Prostate gland (tissue), 2 donors: Measurements from ENCODE around the gene TPPP3.

Experiments used
- POLR2A ChIP-seq: fragments of 450-650 bp; IDR thresholded peaks from one replicate; pipeline ENCODE4 v1.6.1; 2016; ENCODE audit warnings: antibody characterized with exemption, mild to moderate bottlenecking
- POLR2AphosphoS5 ChIP-seq: sonication (generic); formaldehyde crosslinking; IDR thresholded peaks from one replicate; pipeline ENCODE4 v1.6.1; 2017; ENCODE audit warnings: antibody characterized with exemption
- TF ChIP-seq, protein P1 (sequence below), 4 experiments: fragments of 200-600 bp in 2 of 4; fragments of 450-650 bp in 2 of 4; sonication (generic) in 2 of 4; IDR thresholded peaks; 1 replicate in 3 of 4; 2 replicates in 1 of 4; pipeline ENCODE4 v1.5.1; 2016 to 2019; ENCODE audit warnings: antibody characterized with exemption in 4 of 4, mild to moderate bottlenecking in 2 of 4, moderate library complexity in 2 of 4

DNA sequence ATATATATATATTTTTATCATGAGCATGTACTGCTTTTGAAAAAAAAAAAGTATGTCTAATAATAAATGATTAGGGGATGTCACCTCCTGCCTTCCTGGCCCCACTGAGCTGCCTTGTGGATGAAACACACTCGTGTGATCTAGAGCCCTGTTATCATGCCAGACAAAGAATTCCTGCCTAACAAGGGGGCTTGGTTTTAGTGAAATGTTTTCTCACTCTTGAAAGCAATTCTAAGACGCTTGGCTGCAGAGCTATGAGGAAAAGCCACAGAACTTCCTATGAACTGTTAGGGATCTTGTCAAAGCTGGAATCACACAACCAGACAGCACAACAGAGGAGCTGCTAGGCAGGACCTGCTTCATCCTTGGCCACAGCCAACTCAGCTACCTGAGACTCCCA, 19.0 kb upstream of the TPPP3 start:
- TF ChIP-seq, protein P1, sequence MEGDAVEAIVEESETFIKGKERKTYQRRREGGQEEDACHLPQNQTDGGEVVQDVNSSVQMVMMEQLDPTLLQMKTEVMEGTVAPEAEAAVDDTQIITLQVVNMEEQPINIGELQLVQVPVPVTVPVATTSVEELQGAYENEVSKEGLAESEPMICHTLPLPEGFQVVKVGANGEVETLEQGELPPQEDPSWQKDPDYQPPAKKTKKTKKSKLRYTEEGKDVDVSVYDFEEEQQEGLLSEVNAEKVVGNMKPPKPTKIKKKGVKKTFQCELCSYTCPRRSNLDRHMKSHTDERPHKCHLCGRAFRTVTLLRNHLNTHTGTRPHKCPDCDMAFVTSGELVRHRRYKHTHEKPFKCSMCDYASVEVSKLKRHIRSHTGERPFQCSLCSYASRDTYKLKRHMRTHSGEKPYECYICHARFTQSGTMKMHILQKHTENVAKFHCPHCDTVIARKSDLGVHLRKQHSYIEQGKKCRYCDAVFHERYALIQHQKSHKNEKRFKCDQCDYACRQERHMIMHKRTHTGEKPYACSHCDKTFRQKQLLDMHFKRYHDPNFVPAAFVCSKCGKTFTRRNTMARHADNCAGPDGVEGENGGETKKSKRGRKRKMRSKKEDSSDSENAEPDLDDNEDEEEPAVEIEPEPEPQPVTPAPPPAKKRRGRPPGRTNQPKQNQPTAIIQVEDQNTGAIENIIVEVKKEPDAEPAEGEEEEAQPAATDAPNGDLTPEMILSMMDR (IDR thresholded peaks at IDR 0.05): no peak
- TF ChIP-seq POLR2AphosphoS5 (no peak), POLR2A (no peak)
